Heart left ventricle (tissue), 13 donors: ENCODE results near the gene CCDC169.

ENCODE experiments used
- CTCF ChIP-seq, 12 donors: fragments of 200-600 bp; sonication (generic) in 4 of 12; IDR thresholded peaks; one replicate each; pipeline versions ENCODE4 v1.5.0 to v1.8.0; 2018 to 2022; ENCODE audit warnings: antibody characterized with exemption in 12 of 12, mild to moderate bottlenecking in 5 of 12
- POLR2A ChIP-seq, 2 donors: fragments of 450-650 bp; IDR thresholded peaks; one replicate each; pipeline ENCODE4 v1.6.1; 2017; ENCODE audit warnings: antibody characterized with exemption in 2 of 2, mild to moderate bottlenecking in 2 of 2, moderate library complexity in 2 of 2
- donor health status: ischemic (EF 13 %, LVEDD 7.1; RV severe dilation, severe dysfunction).
- donor health status: DM: no; HTN: yes; CAD: no.
- donor health status: DM: no; HTN: no; CAD: no.
- donor health status: ischemic (EF 25% LVEDD 6.9; RV normal size, moderate dysfunction).
- donor health status: ischemic (EF 25% LVEDD 5.7; RV mildly dilated, moderate dysfunction).
- donor health status: ischemic (EF 35%, LVEDD 5.7; RV mildly dilated, moderate dysfunction).
- donor health status: nonischemic (EF 11% LVEDD 7.7; RV severe dilation, severe dysfunction).
- donor health status: DM: yes; HTN: yes; CAD: no.
- donor health status: PGD.
- donor health status: ischemic (EF 29% LVEDD 5.4; RV normal size, mild dysfunction).
- donor health status: nonischemic (EF 23%, LVEDD 6.1; RV moderate dilation, normal function).

DNA sequence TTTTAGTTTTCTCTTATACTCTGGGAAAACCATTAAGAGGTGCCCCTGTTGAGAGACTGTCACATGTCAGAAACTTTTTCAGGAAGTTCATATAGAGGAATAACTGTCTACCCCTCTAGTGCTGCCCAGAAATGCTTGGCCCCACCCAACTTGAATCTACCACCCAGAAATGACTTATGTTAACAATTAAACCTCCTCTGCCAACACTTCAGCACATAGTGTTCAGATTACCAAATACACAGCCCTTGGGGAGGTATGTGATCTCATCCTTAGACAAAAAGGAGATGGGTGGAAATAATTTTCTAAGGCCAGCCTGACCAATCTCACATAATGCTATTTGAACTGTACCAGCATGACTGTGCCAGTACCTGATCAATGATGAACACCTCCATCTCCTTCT, 35.6 kb downstream of the CCDC169 start:
- TF ChIP-seq CTCF (IDR thresholded peaks at IDR 0.05) (no peak), POLR2A (IDR thresholded peaks at IDR 0.05) (no peak)
